Cardiac muscle cell (in vitro differentiated cells and primary cell): ENCODE results near the gene ZNF124. TPM values are rescaled to one million over a fixed set of nuclear protein-coding genes. Genes with fewer than 3 reads are reported as not detected.

ENCODE experiments used
- DNase-seq, 2 donors: peaks; one replicate each; pipeline versions ENCODE4 v3.0.0 to v3.0.0-alpha.2; 2010 to 2017; ENCODE audit warnings: low read depth in 1 of 2, low spot score in 1 of 2
- H3K27ac ChIP-seq: fragments of 200-600 bp; sonication (generic); 2 replicates; pipeline ENCODE4 v1.5.1; 2016
- H3K27me3 ChIP-seq: fragments of 200-600 bp; sonication (generic); 2 replicates; pipeline ENCODE4 v1.6.0; 2016; ENCODE audit warnings: control low read depth
- H3K36me3 ChIP-seq: fragments of 200-600 bp; sonication (generic); 2 replicates; pipeline ENCODE4 v1.5.1; 2016; ENCODE audit warnings: control low read depth
- H3K4me1 ChIP-seq: fragments of 200-600 bp; sonication (generic); 2 replicates; pipeline ENCODE4 v1.8.1; 2017; ENCODE audit warnings: low read depth, mild to moderate bottlenecking, mixed run types
- H3K4me3 ChIP-seq: fragments of 200-600 bp; sonication (generic); 2 replicates; pipeline ENCODE4 v1.5.1; 2016; ENCODE audit warnings: mild to moderate bottlenecking
- H3K9me3 ChIP-seq: fragments of 200-600 bp; sonication (generic); 2 replicates; pipeline ENCODE4 v1.5.1; 2017; ENCODE audit warnings: low read depth, mild to moderate bottlenecking, control low read depth
- CTCF ChIP-seq: IDR thresholded peaks from 2 replicates; pipeline ENCODE4 v1.5.1; 2012; ENCODE audit warnings: low read depth, mild to moderate bottlenecking, low read length
- polyA plus RNA-seq: library from polyadenylated mRNA; unstranded; fragments of >200 nt; fragmentation: Nextera tagmentation; extraction: Ambion mirVana; gene quantifications from 2 replicates; pipeline ENCODE4 v1.2.1, GENCODE V29; 2016
- total RNA-seq: library from RNA; depleted of rRNA; stranded (reverse); fragments of >200 nt; gene quantifications from 2 replicates; pipeline ENCODE4 v1.2.3, GENCODE V29; 2016

ZNF124 gene
- total and polyA plus RNA-seq, 2 experiments from 2014 or later: 8.2 to 52.6 TPM

GRCh38 chr1:247119600-247120407, 52.0 kb downstream of the ZNF124 start:
- Histone ChIP-seq H3K36me3 (no peaks in the 10 kb centered on the region), H3K27ac (no peak overlapping the region), H3K4me3 (no peak overlapping the region), H3K4me1 (no peaks in the 10 kb centered on the region), H3K9me3 (no peaks in the 10 kb centered on the region), H3K27me3 (no peaks in the 10 kb centered on the region)
- TF ChIP-seq CTCF: no peak
- no peak for DNase-seq

GRCh38 chr1:247118946-247119446, 52.8 kb downstream of the ZNF124 start:
- Histone ChIP-seq H3K9me3 (no peaks in the 10 kb centered on the region), H3K4me3 (no peak overlapping the region), H3K27me3 (no peaks in the 10 kb centered on the region), H3K36me3 (no peaks in the 10 kb centered on the region), H3K27ac (no peak overlapping the region), H3K4me1 (no peaks in the 10 kb centered on the region)
- peak; percentile 47 to 80 for DNase-seq
- TF ChIP-seq CTCF: peak; percentile 17

- H3K36me3 ChIP-seq: no peaks in the 10 kb centered on the region
- no peak overlapping the region for H3K27ac ChIP-seq
- no peak for TF ChIP-seq CTCF
- no peak for DNase-seq
- no peaks in the 10 kb centered on the region for H3K9me3 ChIP-seq
- peaks cover 4% of the 10 kb centered on the region for H3K4me1 ChIP-seq
- no peaks in the 10 kb centered on the region for H3K27me3 ChIP-seq
- H3K4me3 ChIP-seq: no peak overlapping the region
Measured at GRCh38 chr1:247115545-247115944, 56.3 kb downstream of the ZNF124 start.

GRCh38 chr1:247115141-247115510, 56.7 kb downstream of the ZNF124 start:
- Histone ChIP-seq H3K27ac (no peak overlapping the region), H3K36me3 (no peaks in the 10 kb centered on the region), H3K4me1 (peaks cover 4% of the 10 kb centered on the region), H3K27me3 (no peaks in the 10 kb centered on the region), H3K9me3 (no peaks in the 10 kb centered on the region), H3K4me3 (no peak overlapping the region)
- no peak for TF ChIP-seq CTCF
- DNase-seq: no peak

- no peak overlapping the region for H3K27ac ChIP-seq
- H3K4me1 ChIP-seq: peaks cover 4% of the 10 kb centered on the region
- DNase-seq: no peak
- no peak for TF ChIP-seq CTCF
- no peak overlapping the region for H3K4me3 ChIP-seq
- H3K27me3 ChIP-seq: no peaks in the 10 kb centered on the region
- H3K36me3 ChIP-seq: no peaks in the 10 kb centered on the region
- no peaks in the 10 kb centered on the region for H3K9me3 ChIP-seq
Measured at GRCh38 chr1:247114351-247115140, 57.3 kb downstream of the ZNF124 start.
